Measurements from ENCODE around the gene ARPC2. TPM values are rescaled to one million over a fixed set of nuclear protein-coding genes. Genes with fewer than 3 reads are reported as not detected.

ARPC2 gene
- total and polyA plus RNA-seq, 12 donors, result 58.5 to 213 (median 134) TPM

- DNase-seq (no peak), ATAC-seq (peak in 2 of 8 donors; percentile 34 to 40)
- Histone ChIP-seq H3K4me3 (peak overlapping the region in 1 of 10 donors; percentile 22), H3K27me3 (no peaks in the 10 kb centered on the region), H3K9me3 (no peaks in the 10 kb centered on the region), H3K27ac (peak overlapping the region in 7 of 10 donors; percentile 58 to 81 (median 63)), H3K4me1 (peaks cover 0 to 76% (median 33%) of the 10 kb centered on the region in 9 donors), H3K36me3 (peaks cover 0 to 100% (median 51%) of the 10 kb centered on the region in 9 donors)
- TF ChIP-seq, protein P1, sequence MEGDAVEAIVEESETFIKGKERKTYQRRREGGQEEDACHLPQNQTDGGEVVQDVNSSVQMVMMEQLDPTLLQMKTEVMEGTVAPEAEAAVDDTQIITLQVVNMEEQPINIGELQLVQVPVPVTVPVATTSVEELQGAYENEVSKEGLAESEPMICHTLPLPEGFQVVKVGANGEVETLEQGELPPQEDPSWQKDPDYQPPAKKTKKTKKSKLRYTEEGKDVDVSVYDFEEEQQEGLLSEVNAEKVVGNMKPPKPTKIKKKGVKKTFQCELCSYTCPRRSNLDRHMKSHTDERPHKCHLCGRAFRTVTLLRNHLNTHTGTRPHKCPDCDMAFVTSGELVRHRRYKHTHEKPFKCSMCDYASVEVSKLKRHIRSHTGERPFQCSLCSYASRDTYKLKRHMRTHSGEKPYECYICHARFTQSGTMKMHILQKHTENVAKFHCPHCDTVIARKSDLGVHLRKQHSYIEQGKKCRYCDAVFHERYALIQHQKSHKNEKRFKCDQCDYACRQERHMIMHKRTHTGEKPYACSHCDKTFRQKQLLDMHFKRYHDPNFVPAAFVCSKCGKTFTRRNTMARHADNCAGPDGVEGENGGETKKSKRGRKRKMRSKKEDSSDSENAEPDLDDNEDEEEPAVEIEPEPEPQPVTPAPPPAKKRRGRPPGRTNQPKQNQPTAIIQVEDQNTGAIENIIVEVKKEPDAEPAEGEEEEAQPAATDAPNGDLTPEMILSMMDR (IDR thresholded peaks at IDR 0.05), result no peak
- WGBS, 2 donors, result 85 to 88% methylated on average over 4 of the region's 4 CpGs
- intact Hi-C loops (cut with DNase I), result no loop called here
These were observed 12.9 kb downstream of the ARPC2 start for GRCh38 chr2:218229851-218230250.

- peaks cover 0 to 66% (median 33%) of the 10 kb centered on the region in 9 donors for H3K4me1 ChIP-seq
- WGBS, 2 donors, result 4 to 8% methylated on average over 1 of the region's 1 CpG
- no peaks in the 10 kb centered on the region for H3K27me3 ChIP-seq
- TF ChIP-seq, protein P1 (IDR thresholded peaks at IDR 0.05), result peak in 4 of 9 donors; percentile 14 to 29 (median 16)
- intact Hi-C loops (cut with DNase I), result no loop called here
- DNase-seq (no peak), ATAC-seq (peak in 1 of 8 donors; percentile 55)
- no peak overlapping the region for H3K4me3 ChIP-seq
- peaks cover 0 to 100% (median 56%) of the 10 kb centered on the region in 9 donors for H3K36me3 ChIP-seq
- H3K27ac ChIP-seq, result peak overlapping the region in 1 of 10 donors; percentile 81
- H3K9me3 ChIP-seq, result no peaks in the 10 kb centered on the region
These were observed 13.9 kb downstream of the ARPC2 start for GRCh38 chr2:218230882-218231281.

- DNase-seq (no peak), ATAC-seq (no peak)
- Histone ChIP-seq H3K36me3 (peaks cover 0 to 100% (median 53%) of the 10 kb centered on the region in 9 donors), H3K4me1 (peaks cover 0 to 42% (median 27%) of the 10 kb centered on the region in 9 donors), H3K27me3 (no peaks in the 10 kb centered on the region), H3K9me3 (no peaks in the 10 kb centered on the region), H3K4me3 (no peak overlapping the region), H3K27ac (no peak overlapping the region)
- whole genome bisulfite sequencing, 2 donors, result 86 to 91% methylated on average over 4 of the region's 4 CpGs
- intact Hi-C loops (cut with DNase I), result no loop called here
- TF ChIP-seq, protein P1 (IDR thresholded peaks at IDR 0.05), result no peak
These were observed 16.6 kb downstream of the ARPC2 start for GRCh38 chr2:218233543-218233942.

DNA sequence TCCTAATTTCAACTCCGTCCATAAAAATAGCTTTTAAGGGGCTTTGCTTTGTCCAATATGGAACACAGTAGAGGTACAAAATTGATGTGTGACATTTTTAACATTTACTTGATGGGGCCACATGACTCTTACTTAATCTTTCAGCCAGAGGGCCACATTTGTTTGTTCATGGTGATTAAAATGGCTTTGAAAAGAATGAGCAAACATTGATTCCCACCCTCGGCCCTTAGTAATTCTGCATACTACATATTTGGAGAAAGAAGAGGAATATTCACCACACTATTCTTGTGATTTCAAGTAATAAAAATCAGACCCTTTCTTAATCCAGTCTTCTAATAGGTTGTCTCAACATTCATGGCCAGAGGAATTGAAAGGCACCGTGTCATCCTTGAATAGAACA, 17.5 kb downstream of the ARPC2 start:
- no peak for ATAC-seq
- Histone ChIP-seq H3K4me3 (no peak overlapping the region), H3K36me3 (peaks cover 0 to 100% (median 58%) of the 10 kb centered on the region in 9 donors), H3K4me1 (peaks cover 0 to 32% (median 17%) of the 10 kb centered on the region in 9 donors), H3K27ac (no peak overlapping the region), H3K9me3 (no peaks in the 10 kb centered on the region), H3K27me3 (no peaks in the 10 kb centered on the region)
- 62 to 63% methylated on average over 3 of the region's 3 CpGs for WGBS, 2 donors
- intact Hi-C loops (cut with DNase I), result no loop called here
- DNase-seq, result no peak
- TF ChIP-seq, protein P1 (IDR thresholded peaks at IDR 0.05), result no peak

Measured in heart right ventricle (tissue), 16 donors.